Stromal cell of bone marrow (primary cell): ENCODE data around the gene PKMYT1.

Source experiments
- DNase-seq: peaks from one replicate; pipeline ENCODE4 v3.0.0-alpha.2; 2012; ENCODE audit warnings: low read depth

Gene PKMYT1

DNA sequence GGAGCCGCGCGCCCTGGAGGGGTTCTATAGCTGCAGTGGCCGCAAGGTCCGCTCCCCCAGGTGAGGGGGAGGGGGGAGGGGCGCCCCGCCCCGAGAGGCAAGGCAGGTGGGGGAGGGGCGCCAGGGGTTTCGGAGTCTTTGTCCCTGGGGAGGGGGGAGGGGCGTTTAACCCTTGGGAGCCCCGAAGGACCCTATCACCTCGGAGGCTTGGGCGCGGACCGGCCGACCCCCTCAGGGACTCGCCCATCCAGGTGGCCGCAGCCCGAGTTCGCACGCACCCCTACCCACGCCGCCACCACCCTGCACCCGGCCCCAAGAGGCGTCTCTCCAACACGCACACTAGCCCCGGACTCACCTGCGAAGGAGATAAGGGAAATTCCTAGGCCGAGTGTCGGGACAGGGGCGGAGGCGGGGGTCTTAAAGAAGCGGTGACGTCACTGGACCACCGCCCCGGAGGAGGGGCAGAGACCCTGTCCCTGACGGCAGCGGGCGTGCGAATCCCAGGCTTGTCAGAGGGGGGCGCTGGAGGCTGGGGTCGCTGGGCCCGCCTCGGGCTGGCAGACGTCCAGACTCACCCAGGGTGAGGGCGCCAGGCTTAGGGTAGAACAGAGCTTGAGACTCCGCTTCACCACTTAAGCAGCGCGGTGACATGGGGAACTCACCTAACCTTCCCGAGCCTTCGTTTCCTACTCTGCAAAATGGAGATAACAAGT, 37.7 kb upstream of the PKMYT1 start, which contains the start of gene CLDN6:
Gene CLDN6, minus strand, starts transcription at position 390 of the 713 bp plus-strand sequence. CDS start 2,162 bp downstream, outside the sequence.
- DNase-seq: no peak

GRCh38 chr16:3017344-3017743, 37.1 kb upstream of the PKMYT1 start:
- DNase-seq: no peak

- DNase-seq: no peak
Observed at GRCh38 chr16:3015865-3016521, 35.7 kb upstream of the PKMYT1 start.

- no peak for DNase-seq
Observed at GRCh38 chr16:3014971-3015370, 34.7 kb upstream of the PKMYT1 start.

GRCh38 chr16:3013998-3014690, 33.9 kb upstream of the PKMYT1 start:
- no peak for DNase-seq

DNA sequence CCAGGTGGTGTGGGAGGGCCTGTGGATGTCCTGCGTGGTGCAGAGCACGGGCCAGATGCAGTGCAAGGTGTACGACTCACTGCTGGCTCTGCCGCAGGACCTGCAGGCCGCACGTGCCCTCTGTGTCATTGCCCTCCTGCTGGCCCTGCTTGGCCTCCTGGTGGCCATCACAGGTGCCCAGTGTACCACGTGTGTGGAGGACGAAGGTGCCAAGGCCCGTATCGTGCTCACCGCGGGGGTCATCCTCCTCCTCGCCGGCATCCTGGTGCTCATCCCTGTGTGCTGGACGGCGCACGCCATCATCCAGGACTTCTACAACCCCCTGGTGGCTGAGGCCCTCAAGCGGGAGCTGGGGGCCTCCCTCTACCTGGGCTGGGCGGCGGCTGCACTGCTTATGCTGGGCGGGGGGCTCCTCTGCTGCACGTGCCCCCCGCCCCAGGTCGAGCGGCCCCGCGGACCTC, 33.3 kb upstream of the PKMYT1 start:
- no peak for DNase-seq

GRCh38 chr16:3012828-3013420, 32.7 kb upstream of the PKMYT1 start, which contains the start of gene CLDN9:
Gene CLDN9, plus strand, starts transcription at chr16:3012923. Its CDS starts 440 bp downstream, at chr16:3013363.
- DNase-seq: no peak

DNA sequence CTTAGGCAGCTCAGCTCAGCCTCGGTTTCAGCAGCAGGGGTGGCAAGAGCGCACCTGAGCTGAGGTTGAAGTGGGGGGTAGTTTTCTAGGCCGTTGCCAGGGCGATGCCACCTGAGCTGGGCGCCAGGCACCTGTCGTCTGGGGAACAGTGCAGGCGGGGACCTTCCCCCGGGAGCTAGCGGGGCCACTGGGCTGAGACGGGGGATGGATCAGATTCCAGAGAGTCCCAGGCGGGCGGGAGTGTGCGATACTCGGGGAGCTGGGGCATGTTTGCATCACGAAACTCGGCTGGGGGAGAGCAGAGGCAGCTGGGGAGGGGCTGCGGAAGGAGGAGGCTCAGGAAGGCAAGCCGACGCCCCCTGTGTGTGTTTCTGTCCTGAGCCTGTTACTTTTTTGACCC, 32.0 kb upstream of the PKMYT1 start:
- DNase-seq: no peak

- DNase-seq: no peak
Observed at GRCh38 chr16:3010510-3010909, 30.3 kb upstream of the PKMYT1 start.

DNA sequence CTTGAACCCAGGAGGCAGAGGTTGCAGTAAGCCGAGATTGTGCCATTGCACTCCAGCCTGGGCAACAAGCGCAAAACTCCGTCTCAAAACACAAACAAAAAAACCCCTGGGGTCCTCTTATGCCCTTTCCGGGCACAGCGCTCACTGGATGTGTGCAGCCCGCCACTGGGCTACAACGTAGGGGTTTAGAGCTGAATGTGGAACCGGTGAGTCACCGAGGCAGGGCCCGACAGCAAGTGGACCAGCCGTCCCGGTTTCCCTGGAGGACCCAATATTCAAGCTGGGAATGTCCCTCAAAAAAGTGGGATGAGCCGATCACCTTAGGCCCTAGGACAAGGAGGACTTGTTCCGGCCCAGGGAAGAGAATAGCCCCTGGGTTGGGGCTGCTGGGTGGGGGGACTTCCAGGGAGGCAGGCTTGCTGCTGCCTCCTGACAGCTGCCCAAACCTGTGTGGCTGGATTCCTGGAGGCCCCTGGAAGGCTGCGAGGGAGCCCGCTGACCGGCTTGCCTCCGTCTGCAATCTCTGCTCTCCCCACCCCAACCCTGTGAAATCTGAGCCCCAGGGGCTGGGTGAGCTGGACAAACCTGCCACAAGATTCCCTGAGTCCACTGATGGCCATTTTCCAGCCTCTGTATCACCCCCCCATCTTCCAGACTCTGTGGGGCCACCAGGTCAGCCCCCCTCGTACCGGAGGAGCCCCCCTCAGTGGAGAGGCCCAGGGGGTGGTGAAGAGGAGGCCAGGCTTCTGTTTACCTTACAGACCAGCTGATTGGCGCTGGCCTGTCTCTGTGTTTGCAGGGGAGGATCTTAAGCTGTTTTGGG, 29.5 kb upstream of the PKMYT1 start:
- no peak for DNase-seq

GRCh38 chr16:3008690-3009037, 28.4 kb upstream of the PKMYT1 start:
- no peak for DNase-seq

DNA sequence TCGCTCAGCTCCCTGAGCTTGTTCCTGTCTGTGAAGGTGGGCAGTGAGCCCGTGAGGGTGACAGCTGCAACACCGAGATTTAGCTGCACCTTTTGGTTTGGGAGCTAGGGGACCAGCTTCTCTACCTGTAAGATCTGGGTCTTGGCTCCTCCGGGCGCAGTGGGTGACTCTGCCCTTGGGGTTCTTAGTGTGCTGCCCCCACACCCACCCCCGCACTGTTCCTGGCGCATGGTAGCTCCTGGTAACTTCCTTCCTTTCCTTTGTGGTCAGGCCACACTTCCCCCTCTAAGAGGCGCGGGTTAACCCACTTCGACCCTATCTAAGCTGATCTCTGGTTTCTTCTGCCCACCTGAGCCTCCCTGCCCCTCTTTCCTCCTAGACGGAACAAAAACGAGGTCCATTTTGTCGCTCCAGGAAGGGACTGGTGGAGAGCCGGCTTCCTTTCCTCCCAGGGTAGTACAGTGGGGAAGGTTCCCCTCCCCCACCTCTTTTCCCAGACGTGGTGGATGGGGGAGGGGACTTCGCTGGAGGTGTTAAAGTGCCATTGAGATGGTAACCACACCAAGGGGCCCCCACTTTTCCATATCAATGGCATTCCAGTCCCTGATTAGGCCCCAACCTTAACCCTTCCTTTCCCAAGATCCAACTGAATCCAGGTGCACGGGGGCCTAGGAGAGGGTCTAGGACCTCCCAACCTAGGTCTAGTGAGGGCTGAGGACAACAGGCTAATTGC, 27.9 kb upstream of the PKMYT1 start:
- no peak for DNase-seq

DNA sequence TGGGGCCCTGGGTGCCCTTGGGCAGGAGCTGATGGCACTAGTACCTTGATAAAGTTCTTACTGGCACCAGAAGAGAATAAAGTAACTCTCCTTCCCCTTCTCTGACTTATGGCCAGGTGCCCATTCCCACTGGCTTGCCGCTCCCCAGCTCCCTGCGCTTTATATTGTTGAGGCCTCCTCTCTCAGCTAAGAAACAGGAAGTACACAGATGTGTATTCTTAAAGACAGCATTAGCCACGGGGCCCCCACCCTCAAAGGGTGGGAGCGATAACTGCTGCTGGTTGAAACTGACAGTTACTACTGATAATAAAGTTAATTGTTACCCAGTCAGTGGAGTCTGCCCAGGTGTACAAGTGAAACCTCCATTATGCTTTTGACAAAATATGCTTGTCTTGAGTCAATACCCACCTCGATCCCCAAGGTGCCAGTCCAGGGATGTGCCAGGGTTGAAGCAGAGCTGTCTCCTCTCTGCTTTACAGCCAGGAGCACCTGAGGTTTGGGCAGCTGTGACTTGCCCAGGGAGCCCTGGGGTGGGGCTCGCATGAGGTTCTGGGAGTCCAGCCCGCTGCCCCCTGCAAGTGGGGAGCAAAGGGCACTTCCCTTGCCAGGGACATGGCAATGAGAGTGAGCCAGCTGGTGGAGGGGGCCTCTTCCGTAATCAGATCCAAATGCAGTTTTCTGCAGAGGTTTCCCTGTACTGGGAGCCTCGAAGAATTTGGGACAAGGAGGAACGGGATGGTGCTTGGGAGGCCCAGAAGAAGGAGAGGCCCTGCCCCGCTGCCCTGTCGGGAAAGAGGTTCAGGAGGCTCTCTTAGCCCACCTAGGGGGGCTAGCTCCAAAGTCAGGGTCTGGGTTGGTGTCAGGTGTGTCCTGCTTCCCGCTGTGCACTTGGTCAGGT, 27.1 kb upstream of the PKMYT1 start:
- DNase-seq: no peak

DNA sequence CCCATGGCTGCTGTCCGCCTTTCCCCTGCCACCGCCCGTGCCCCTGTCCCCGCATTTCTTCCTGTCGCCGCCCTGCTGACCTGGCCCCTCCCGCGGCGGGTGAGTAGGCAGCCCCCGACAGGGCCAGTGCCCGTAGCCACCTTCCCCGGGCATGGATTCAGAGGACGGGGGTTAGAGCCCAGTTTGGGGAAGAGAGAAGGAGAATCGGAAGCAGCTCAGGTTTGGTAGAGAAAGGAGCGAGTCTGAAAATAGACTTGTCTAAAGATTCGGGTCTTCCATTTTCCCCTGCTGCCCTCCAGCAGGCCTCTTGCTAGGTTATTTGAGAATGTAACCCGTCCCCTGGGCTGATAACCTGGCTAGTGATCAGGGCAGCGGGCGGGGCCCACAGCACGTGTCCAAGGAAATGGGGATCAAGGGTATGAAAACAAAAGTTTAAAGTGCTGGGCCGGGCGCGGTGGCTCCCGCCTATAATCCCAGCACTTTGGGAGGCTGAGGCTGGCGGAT, 24.6 kb upstream of the PKMYT1 start:
- DNase-seq: no peak

- no peak for DNase-seq
Observed at GRCh38 chr16:3004319-3004718, 24.1 kb upstream of the PKMYT1 start.

- DNase-seq: peak; percentile 96
Observed at GRCh38 chr16:3003582-3004270, 23.5 kb upstream of the PKMYT1 start.

GRCh38 chr16:3001316-3001715, 21.1 kb upstream of the PKMYT1 start:
- DNase-seq: no peak

DNA sequence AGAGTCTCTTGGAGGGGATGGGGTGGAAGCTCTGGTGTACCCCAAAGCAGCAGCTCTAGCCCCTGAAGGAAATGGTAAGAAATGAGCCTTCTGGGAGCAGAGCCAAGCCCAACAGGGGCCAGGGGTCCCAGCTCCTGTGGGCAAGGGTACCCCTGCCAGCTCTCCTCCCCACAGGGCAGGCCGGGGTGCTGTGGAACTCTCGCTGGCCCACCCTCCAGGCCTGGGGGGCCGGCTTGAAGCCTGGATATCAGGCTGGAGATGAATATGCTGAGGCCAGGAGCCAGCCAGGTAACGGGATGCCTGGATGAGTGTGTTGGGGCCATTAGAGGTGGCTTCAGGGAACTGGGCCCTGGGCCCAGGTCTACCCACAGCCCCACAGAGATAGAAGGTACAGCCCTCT, 20.3 kb upstream of the PKMYT1 start:
- DNase-seq: no peak

DNA sequence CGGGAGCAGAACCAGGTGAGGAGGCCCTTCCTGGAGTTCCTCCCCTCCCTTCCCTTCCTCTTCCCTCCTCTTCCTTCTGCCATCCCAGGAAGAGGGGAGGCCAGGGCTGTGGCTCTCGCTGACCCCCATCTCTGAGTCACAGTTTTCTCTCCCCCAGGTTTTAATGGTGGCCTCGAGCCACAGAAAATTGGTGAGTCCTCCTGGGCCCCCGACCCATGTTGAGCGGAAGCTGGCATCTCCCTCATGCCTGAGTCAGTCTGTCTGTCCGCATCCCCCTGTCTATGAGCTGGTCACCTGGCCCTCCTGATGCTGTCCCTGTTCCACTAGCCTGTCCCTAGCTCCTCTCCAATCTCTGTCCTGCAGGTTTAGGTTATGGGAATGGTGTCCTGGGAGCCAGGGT, 19.7 kb upstream of the PKMYT1 start:
- no peak for DNase-seq
